ENCODE results near the gene ASB18.

DNA sequence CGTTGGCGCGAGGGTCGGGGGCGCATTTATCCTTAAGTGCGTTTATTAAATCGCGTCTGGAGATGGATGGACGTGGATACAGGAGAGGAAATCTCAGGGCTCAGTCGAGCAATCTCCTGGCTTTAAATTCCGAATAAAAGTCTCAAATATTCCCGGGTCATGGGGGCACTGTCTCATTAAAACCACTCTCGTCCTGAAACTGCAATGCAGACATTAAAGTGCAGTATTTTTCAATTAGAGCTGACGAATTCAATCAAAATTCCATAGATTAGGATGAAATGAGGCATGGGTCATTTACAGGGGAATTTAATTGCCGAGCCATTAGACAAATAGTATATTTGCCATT, 85.3 kb downstream of the ASB18 start:
- no peak for TF ChIP-seq EZH2 (IDR thresholded peaks at IDR 0.05; ENCODE audit: low read depth)
- TF ChIP-seq, protein P1, sequence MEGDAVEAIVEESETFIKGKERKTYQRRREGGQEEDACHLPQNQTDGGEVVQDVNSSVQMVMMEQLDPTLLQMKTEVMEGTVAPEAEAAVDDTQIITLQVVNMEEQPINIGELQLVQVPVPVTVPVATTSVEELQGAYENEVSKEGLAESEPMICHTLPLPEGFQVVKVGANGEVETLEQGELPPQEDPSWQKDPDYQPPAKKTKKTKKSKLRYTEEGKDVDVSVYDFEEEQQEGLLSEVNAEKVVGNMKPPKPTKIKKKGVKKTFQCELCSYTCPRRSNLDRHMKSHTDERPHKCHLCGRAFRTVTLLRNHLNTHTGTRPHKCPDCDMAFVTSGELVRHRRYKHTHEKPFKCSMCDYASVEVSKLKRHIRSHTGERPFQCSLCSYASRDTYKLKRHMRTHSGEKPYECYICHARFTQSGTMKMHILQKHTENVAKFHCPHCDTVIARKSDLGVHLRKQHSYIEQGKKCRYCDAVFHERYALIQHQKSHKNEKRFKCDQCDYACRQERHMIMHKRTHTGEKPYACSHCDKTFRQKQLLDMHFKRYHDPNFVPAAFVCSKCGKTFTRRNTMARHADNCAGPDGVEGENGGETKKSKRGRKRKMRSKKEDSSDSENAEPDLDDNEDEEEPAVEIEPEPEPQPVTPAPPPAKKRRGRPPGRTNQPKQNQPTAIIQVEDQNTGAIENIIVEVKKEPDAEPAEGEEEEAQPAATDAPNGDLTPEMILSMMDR (conservative IDR thresholded peaks at IDR 0.05): no peak
